Left renal cortex interstitium (tissue), 4 donors: ENCODE data around the gene SLC35B1. TPM values are rescaled to one million over a fixed set of nuclear protein-coding genes. Genes with fewer than 3 reads are reported as not detected.
"Not testable (repeated sequence)": the region's sequence is repeated elsewhere in the genome, so short reads cannot be mapped to it uniquely, and the experiment has no call there.

Experiments
- DNase-seq, 4 donors: peaks; one replicate each; pipeline ENCODE4 v3.0.0-alpha.2; 2013; ENCODE audit warnings: low read depth in 4 of 4, low spot score in 2 of 4, missing footprints in 1 of 4
- polyA plus RNA-seq, 4 donors: library from polyadenylated mRNA; unstranded; fragments of 120-200 nt; gene quantifications; one replicate each; pipeline ENCODE4 v1.2.1, GENCODE V29; 2013; ENCODE audit not compliant: insufficient read length in 4 of 4

The SLC35B1 gene
- polyA plus RNA-seq, 4 donors = 76.8 to 86.2 (median 78.0) TPM

DNA sequence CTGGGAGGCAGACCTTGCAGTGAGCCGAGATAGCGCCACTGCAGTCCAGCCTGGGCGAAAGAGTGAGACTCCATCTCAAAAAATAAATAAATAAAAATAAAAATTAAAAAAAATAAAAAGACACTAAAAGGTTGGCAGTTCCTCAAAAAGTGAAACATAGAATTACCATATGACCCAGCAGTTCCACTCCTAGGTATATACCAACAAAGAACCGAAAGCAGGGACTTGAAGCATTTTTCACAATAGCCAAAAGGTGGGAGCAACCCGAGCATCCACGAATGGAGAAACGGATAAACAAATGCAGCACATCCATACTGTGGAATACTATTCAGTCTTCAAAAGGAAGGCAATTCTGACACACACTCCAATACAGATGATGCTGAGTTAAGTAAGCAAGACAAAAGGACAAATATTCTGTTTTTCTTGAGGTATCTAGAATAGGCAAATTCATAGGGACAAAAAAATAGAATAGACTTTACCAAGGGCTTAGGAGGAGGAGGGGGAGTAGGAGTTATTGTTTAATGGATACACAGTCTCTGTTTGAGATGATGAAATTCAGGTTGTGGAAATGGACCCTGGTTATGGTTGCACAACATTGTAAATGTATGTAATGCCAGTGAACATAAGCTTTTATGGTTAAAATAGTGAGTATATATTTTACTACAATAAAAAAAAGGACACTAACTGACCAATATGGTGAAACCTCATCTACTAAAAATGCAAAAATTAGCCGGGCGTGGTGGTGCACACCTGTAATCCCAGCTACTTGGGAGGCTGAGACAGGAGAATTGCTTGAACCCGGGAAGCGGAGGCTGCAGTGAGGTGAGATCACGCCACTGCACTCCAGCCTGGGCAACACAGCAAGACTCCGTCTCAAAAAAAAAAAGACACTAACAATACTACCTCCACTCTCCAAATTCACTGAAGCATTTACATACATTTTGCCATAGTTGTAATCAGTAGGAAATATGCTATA is 27.0 kb upstream of the SLC35B1 start:
- no peak for DNase-seq

DNA sequence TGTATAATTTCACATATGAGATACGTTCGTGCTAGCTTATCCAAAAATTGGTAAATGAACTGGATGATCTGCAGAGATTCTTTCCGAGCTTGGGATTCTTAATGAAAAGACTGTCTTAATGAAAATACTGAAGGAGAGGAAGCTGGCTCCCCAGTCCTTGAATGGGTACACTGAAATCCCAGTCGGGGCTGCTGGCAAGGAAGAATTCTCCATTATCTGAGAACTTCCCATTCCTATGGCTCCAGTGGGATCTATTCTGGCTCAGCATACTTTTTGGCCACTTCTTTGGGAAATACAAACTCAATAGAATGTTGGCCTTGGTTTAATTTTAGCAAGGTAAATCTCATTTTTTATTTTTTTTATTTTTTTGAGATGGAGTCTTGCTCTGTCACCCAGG is 23.7 kb upstream of the SLC35B1 start:
- no peak for DNase-seq

DNA sequence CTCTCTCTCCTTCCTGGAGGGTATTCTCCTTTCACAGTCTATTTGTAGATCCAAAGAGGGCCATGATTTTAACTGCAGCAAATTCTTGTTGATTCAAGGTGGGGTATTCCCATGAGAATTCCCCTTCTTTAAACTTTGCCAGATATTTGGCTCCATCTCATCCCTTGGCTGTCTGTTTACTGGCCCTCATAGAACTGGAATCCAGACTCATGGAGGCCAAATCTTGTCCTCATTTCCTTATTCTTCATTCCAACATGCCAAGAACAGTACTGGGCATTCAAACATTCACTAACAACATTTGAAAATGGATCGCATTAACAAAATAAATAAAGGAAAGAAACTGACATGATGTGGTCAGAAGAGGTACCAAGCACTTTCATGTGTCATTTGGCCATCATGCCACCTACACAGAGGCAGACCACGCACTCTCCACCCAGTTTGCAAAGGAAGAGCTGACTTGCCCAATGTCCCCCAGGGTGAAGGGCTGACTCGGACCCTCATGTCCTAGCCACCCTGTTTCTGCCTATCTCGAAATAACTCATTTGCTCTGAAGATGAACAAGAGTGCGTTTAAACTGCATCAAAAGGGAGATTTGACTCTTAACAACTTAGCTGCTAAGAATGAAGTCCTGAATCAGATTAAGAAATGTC is 23.1 kb upstream of the SLC35B1 start:
- DNase-seq = no peak

DNA sequence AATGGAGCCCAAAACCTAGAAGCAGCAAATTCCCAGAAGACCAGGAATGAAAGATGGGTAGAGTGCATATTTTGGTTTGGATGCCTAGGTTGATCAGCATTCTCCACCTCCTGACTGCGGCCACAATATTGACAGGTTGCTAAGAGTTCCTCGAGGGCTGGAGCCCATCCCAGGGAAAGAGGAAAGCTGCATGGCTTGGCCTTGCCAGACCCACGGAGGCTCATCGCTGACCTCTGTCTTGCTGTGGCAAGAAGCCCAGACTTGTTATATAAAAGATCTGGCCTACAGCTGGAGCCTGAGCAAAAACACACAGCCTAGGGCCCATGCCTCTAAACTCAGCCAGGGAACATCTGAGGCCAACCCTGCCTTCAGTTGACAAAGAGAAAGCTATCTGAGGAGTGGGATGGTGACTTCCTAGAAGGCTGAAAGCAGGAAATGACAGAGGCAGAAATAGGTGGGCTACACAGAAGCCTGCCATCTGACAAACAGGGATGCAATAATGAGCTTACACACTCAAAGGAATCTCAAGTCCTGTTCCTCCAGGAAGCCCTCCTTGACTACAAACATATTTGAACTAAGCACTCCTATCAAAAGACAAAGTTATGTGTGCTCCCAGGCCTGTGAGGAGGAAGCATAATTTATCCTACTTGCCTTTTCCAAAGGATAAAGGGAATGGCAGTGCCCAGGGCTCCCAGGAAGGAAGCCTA is 22.5 kb upstream of the SLC35B1 start:
- peak in 2 of 4 donors; percentile 40 to 49 for DNase-seq

DNA sequence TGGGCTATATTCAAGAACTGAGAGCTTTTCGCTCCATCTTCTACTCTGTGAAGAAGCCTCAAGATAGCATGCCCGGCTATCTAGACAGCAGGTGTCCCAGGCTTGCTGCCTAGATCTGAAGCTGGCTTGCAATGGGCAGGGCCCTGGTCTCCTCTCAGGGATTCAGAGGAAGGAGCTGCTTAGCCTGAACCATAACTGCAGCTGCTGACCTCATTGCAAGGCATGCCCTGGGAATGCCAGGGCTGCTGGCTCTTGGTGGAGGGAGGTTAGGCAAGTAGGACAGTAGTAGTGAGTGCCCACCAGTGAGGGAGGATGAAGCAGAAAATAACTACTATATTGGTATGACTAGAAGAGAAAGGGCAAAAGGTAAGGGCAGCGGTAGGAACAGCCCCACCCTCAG is 21.3 kb upstream of the SLC35B1 start:
- no peak for DNase-seq

DNA sequence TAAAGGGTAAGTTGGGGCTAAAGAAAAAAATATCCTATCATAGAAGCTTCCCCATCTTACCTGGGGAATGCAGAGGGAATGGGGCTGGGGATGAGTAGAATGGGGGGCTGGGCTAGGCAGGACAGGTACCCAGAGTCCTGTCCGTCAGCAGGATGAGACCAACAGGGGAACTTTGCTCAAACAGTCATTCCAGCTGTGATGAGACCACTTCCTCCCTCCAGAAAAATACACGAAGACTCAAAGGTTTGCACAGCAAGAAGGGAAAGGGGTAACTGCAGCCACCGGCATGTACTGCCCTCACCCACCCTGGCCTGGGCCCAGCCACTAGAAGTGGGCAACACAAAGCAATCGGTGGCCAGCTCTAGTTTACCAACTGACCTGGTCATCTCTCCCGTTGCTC is 20.7 kb upstream of the SLC35B1 start:
- DNase-seq = no peak

DNA sequence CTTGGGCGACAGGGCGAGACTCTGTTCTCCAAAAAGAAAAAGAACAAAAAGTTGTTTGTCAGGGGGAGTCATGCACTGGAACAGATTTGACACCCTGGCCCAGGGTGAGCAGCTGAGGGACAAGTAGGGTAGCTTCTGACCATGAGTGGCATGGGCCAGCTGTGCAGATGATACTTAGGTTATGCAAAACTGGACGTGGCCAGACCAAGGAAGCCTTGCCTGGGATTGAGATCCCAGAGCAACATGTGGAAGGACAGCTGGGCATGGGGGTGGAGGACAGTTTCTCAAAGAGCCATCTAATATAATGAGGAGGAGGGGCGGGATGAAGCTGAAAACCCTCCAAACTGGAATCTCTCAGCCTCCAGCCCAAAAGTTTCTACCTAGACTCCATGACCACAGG is 19.6 kb upstream of the SLC35B1 start:
- DNase-seq = no peak

DNA sequence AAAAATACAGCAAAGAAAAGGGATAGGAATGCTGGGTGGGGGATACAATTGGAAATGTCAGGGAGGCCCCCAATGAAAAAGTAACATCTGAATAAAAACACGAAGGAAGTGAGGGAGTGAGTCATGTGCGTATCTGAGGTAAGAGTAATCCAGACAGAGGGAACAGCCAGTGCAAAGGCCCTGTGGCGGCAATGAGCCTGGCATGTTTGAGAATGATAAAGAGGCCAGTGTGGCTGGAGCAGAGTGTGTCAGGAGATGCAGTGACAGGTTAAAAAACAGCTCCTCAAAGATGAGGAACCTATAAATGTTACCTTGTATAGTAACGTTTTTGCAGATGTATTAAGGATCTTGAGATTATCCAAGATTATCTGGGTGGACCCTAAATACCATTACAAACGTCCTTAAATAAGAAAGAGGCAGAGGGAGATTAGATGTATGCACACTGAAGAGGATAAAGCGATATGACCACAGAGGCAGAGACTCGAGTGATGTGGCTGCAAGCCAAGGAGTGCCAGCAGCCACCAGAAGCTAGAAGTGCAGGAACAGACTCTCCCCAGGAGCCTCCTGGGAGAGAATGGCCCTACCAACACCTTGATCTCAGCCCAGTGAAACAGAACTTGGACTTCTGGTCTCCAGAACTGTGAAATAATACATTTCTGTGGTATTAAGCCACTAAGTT is 17.8 kb upstream of the SLC35B1 start:
- DNase-seq = no peak

DNA sequence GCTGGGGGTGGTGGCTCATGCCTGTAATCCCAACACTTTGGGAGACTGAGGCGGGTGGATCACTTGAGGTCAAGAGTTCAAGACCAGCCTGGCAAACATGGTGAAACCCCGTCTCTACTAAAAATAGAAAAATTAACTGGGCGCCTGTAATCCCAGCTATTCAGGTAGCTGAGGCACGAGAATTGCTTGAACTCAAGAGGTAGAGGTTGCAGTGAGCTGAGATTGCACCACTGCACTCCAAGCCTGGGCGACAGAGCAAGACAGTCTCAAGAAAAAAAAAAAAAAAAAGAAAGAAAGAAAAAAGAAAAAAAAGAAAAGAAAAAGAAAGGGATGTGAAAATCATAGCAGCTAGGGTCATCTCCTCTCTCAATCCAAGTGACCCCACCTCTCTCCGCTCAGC is 16.8 kb upstream of the SLC35B1 start:
- not testable (repeated sequence) for DNase-seq

DNA sequence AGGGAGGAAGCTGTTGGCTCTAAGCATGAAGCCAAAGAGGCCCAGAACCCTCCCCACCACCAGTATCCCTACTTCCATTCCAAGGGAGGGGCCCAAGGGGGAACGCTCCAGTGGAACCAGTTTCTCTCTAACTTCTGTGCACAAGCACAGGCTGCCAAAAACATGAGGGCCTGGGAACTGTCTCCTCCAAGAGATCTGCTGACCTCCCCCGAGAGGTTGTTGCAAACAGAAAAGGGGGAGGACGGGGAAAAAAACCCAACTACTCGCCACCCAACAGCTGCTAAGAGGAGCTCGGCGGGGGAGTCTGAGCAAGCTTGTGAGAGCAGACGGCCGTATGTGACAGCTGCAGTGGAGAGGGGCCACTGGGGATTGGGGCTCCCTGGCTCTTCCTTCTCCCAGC is 15.7 kb upstream of the SLC35B1 start:
- peak in 2 of 4 donors; percentile 49 to 51 for DNase-seq

DNA sequence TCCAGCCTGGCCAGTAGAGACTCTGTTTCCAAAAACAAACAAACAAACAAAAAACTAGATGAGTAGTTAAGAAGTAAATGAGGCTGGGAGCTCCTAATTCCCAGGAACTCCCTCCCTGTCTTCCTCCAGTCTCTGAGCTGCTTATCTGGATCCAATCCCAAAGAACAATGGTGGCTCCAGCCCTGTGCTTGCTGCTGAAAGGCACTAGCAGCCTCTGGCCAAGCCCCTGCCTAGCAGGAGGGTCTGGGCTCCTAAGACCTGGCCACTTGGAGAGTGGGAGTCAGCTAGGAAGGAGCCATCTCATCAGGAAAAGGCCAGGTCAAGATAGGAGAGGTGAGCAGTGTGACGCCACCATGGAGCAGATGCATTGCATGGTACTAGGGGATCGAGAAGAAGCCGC is 14.3 kb upstream of the SLC35B1 start:
- no peak for DNase-seq

DNA sequence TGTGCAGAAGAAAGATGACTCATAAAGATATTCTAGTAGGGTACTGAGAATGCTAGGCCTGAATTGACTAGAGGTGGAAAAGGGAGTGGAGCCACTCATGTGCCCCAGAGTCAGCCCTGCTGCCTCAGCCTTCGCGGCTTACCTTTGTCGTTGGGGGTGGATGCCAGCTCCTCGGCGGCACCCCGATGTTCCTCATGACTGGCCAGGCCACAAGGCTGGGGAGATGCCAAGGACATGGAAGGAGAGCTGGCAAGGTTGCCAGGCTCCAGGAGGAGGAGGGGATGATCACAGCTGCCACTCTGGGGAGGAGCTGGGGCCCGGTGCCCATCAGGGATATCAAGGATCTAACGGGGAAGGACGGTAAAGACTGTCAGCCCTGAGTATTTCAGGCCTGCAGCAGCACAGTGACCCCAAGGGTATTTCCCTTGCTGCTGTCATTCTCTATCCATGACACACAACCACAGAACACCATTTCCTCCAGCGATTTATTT is 9.7 kb upstream of the SLC35B1 start:
- DNase-seq = no peak

DNA sequence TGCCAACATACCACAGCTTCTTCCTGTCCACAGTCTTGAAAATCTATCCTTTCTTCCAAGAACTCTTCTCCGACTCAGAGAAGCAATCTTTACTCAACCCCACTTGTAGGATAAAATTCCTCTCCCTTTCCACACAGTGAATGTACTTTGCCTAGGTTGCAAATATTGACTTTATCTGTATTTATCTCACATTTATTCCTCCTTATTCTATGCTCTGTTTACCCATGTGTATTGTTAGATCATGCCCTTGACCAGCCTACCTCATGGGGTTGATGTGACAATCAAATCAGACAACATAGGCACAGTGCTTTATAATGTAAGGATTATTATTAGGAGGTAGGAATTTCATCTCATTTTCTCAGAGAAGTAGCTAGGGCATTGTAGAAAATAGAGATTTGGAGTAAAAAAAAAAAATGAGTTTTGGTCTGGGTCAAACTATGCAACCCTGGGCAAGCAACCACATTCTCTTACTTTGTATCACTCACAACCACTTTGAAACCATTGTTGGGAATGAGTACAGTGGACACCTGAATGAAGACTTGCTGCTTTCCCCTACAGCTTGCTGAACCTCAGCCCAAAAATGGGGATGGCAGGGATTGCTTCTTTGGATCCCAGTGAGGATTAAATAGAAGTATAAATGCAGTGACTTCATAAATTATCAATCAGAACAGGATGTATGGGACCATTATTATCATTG is 9.1 kb upstream of the SLC35B1 start:
- DNase-seq = no peak

DNA sequence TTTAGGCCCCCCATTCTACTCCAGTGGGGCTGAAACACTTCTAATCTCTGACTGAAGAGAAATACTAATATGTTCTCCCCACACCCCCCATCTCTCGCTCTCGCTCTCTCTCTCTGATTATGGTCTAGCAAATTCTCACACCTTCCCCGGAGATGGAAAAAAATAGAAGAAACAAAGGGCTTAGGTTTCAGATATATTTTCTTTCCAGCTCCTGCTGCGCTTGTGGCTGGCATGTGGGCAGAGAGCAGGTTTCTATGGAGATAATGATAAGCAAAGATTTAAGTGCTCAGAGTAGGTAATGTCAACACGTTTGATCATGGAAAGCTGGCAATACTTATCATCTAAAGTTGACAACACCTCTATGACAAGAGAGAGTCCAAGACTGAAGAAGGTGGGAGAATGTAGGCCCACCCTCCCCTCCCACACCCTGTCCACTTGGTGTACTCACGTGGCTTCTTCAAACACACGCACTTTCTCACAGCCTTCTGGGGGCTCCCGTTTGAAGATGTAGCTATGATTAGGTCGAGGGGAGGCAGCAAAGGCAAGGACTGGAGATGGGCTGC is 8.0 kb upstream of the SLC35B1 start:
- DNase-seq = no peak

DNA sequence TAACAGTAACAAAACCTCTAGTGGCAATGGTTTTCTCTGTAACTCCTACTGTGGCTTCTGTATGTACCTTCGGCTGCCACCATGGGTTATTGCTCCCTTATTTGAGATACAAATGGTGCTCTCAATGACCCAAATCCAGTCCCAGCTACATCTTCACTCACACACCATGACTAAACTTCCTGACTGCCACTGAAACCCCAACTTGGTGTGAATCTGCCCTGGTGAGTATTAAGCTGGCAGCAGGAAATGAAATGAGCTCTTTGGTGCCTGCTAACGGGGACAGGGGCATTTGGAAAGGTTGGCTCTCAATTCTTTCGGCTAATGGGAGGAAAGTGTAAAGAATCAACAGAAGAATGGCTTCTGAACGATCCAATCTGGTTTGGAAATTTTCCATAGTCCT is 7.5 kb upstream of the SLC35B1 start:
- DNase-seq = no peak

DNA sequence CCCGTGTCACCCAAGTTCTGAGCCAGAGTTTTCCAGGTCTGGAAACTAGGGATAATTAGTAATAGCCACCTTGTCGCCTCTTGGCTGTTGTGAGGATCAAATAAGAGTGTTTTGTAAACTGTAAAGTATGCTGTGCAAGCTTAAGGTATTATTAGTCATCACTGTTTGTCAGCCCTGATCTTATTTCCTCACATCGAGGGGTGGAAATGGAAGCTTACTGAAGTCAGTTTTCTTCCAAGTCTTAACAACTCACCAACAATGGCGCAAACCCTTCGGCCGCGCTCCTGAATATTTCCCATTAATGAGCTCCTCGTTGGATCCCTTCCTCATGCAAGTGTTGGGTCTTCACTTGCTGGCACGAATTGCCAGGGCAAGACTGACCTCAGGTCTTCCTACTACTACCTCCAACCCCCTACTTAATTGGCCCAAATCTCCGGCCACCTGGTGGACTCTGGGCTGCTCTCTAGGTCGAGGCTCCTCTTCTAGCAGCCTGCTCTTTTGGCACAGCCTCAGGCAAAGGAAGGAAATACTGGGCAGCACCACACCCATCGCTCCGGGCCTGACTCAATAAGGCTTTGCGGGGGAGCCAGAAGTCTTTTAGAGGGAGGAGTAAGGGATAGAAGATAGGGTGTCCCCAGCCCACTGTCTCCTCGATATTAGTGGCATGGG is 885 bp upstream of the SLC35B1 start:
- no peak for DNase-seq

DNA sequence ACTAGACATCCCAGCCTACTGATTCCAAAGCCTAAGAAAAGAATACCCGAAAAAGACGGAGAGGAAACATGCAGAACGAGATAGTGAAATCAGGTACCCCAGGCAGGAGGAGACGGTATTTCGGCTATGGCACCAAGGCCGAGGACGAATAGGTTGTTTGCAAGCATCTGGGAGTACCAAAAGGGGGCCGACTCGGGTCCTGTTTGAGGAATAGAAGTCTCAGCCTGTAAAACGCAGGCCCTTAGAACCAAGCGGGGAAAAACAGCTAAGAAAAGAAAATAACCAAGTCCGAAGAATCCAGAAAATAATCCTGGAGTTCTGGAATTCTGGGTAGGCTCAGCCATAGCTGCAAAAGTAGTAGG is 537 bp downstream of the SLC35B1 start:
- DNase-seq = no peak

DNA sequence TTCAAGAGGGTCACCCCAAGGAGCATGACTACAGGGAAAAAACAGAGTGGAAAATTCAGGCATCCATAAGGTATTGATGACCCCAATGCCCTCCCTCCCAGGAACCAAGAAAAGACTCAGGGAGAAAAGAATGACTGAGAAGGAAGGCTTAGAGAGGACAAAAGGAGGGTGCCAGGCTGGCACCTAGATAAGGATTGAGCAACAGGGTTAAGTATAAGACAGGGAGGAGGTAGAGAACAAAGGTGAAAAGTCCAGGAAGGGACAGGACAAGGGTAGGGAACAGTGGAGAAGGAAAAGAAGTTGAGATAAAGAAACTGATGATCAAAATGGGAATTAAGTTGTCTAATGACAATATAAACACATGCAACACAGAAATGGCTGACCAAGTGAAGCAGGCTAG is 2.5 kb downstream of the SLC35B1 start:
- no peak for DNase-seq

DNA sequence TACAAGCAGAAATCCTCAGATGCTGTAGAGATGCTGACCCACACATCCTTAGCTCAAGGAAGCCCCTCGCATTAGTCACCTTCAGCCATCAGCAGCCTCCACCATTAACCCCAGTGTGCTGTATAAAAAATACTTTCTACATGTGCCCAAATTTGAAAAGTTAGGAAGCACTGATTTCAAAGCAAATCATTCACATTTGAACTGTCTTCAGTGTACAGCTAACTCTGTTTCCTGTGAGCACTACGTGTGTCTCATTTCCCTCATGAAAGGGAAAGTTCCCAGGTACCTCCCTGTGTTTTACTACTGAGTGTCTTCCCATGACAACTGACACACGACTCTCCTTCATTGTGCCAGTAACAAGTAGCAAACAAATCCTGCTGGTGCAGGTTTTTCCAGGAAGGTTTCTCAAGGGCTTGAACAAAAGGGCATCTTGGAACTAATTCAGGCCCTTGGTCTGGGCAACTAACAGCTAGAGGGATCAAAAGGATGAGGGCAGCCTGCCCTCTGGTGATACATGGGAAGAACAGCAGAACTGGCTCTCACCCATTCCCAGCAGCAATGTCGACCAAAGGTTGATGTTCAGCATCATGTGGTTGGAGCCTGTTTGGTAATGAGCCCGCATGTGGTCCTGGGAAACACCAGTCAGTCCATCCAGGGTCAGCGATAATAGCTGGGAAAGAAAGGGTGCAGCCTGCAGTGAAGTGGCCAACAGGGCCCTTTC is 4.0 kb downstream of the SLC35B1 start:
- no peak for DNase-seq
